GM23338 (cell line): Measurements from ENCODE around the gene PDYN. TPM values are rescaled to one million over a fixed set of nuclear protein-coding genes. Genes with fewer than 3 reads are reported as not detected.

ENCODE experiments used
- ATAC-seq: fragments of 200-7000 bp; cut with Tn5 transposase; 3 replicates; pipeline ENCODE4 v1.9.1; 2020
- DNase-seq: peaks from one replicate; pipeline ENCODE4 v3.0.0-alpha.2; 2015; ENCODE audit warnings: low spot score
- H2AFZ ChIP-seq: fragments of 200-600 bp; sonication (generic); 2 replicates; pipeline ENCODE4 v1.8.0; 2016; ENCODE audit warnings: antibody characterized with exemption, mild to moderate bottlenecking, moderate library complexity
- H3F3A ChIP-seq: fragments of 200-600 bp; sonication (generic); replicated peaks from 2 replicates; pipeline ENCODE4 v1.8.0; 2017; ENCODE audit warnings: antibody characterized with exemption, mixed run types, low read depth
- H3K27ac ChIP-seq: fragments of 200-600 bp; sonication (generic); 2 replicates; pipeline ENCODE4 v1.6.1; 2016; ENCODE audit warnings: low read depth
- H3K27me3 ChIP-seq: fragments of 200-600 bp; sonication (generic); 2 replicates; pipeline ENCODE4 v1.8.0; 2016; ENCODE audit warnings: mild to moderate bottlenecking, mixed run types, moderate library complexity; ENCODE audit not compliant: insufficient read depth
- H3K36me3 ChIP-seq: fragments of 200-600 bp; sonication (generic); 2 replicates; pipeline ENCODE4 v1.8.0; 2016; ENCODE audit warnings: mild to moderate bottlenecking; ENCODE audit not compliant: insufficient read depth
- H3K4me1 ChIP-seq: fragments of 200-600 bp; sonication (generic); 2 replicates; pipeline ENCODE4 v1.8.0; 2016; ENCODE audit warnings: mild to moderate bottlenecking, moderate library complexity; ENCODE audit not compliant: insufficient read depth
- H3K4me2 ChIP-seq: fragments of 200-600 bp; sonication (generic); 2 replicates; pipeline ENCODE4 v1.7.1; 2017; ENCODE audit warnings: mixed run types
- H3K4me3 ChIP-seq: fragments of 200-600 bp; sonication (generic); 2 replicates; pipeline ENCODE4 v1.6.1; 2016; ENCODE audit warnings: mixed run types
- H3K79me2 ChIP-seq: fragments of 200-600 bp; sonication (generic); replicated peaks from 2 replicates; pipeline ENCODE4 v1.8.0; 2017; ENCODE audit warnings: mild to moderate bottlenecking; ENCODE audit not compliant: insufficient read depth
- H3K9me2 ChIP-seq: fragments of 200-600 bp; sonication (generic); 2 replicates; pipeline ENCODE4 v1.8.0; 2017; ENCODE audit not compliant: insufficient read depth
- H4K20me1 ChIP-seq: fragments of 200-600 bp; sonication (generic); replicated peaks from 2 replicates; pipeline ENCODE4 v1.8.0; 2017; ENCODE audit warnings: mild to moderate bottlenecking; ENCODE audit not compliant: insufficient read depth
- H3K27ac Mint-ChIP-seq: 2 replicates; pipeline ENCODE4 v1.8.0; 2020; ENCODE audit warnings: inconsistent platforms, mild to moderate bottlenecking, moderate library complexity, mixed read lengths
- H3K27me3 Mint-ChIP-seq: 3 replicates; pipeline ENCODE4 v1.8.0; 2022; ENCODE audit warnings: low read depth, mild to moderate bottlenecking, moderate library complexity, mixed read lengths, inconsistent platforms; ENCODE audit not compliant: insufficient read depth, poor library complexity
- H3K36me3 Mint-ChIP-seq: 3 replicates; pipeline ENCODE4 v1.8.0; 2021; ENCODE audit warnings: low read depth, mild to moderate bottlenecking, inconsistent platforms, moderate library complexity, mixed read lengths
- H3K4me1 Mint-ChIP-seq: 3 replicates; pipeline ENCODE4 v1.8.0; 2020; ENCODE audit warnings: mild to moderate bottlenecking, inconsistent platforms, mixed read lengths
- H3K4me3 Mint-ChIP-seq: 3 replicates; pipeline ENCODE4 v1.8.0; 2021; ENCODE audit warnings: moderate library complexity, mild to moderate bottlenecking, inconsistent platforms, mixed read lengths
- H3K9me3 Mint-ChIP-seq: 3 replicates; pipeline ENCODE4 v1.8.0; 2020; ENCODE audit warnings: moderate library complexity, mild to moderate bottlenecking, inconsistent platforms, mixed read lengths
- CREB1 ChIP-seq: fragments of 250-450 bp; sonication (Bioruptor Pico); IDR thresholded peaks from 2 replicates; pipeline ENCODE4 v1.5.0; 2020; ENCODE audit warnings: low read depth, mild to moderate bottlenecking, moderate library complexity
- EZH2 ChIP-seq: fragments of 200-600 bp; sonication (generic); IDR thresholded peaks from one replicate; pipeline ENCODE4 v1.8.0; 2017; ENCODE audit warnings: antibody characterized with exemption, mild to moderate bottlenecking, low read depth; ENCODE audit not compliant: unreplicated experiment
- STAT1 ChIP-seq: IDR thresholded peaks from one replicate; pipeline ENCODE4 v1.6.1; 2016; ENCODE audit warnings: antibody characterized with exemption; ENCODE audit not compliant: unreplicated experiment
- ZNF114 ChIP-seq: fragments of 250-450 bp; sonication (Bioruptor Pico); IDR thresholded peaks from 2 replicates; pipeline ENCODE4 v1.5.0; 2020; ENCODE audit warnings: mild to moderate bottlenecking, moderate library complexity
- ZNF331 ChIP-seq: fragments of 250-450 bp; sonication (Bioruptor Pico); IDR thresholded peaks from 2 replicates; pipeline ENCODE4 v1.5.0; 2020; ENCODE audit warnings: low read depth, mild to moderate bottlenecking, moderate library complexity
- polyA plus RNA-seq: library from polyadenylated mRNA; unstranded; fragments of >200 nt; fragmentation: Nextera tagmentation; extraction: Ambion mirVana; gene quantifications from 2 replicates; pipeline ENCODE4 v1.2.1, GENCODE V29; 2016
- total RNA-seq: library from RNA; depleted of rRNA; stranded (reverse); fragments of >200 nt; shearing (Covaris generic); gene quantifications from 2 replicates; pipeline ENCODE4 v1.2.3, GENCODE V29; 2014; rRNA removed
- TF ChIP-seq, protein P1 (sequence below): fragments of 250-450 bp; sonication (Bioruptor Pico); IDR thresholded peaks from 2 replicates; pipeline ENCODE4 v1.5.0; 2020; ENCODE audit warnings: mild to moderate bottlenecking, moderate library complexity

PDYN gene
- total and polyA plus RNA-seq, 2 experiments from 2014 or later: 0.21 to 0.24 TPM

DNA sequence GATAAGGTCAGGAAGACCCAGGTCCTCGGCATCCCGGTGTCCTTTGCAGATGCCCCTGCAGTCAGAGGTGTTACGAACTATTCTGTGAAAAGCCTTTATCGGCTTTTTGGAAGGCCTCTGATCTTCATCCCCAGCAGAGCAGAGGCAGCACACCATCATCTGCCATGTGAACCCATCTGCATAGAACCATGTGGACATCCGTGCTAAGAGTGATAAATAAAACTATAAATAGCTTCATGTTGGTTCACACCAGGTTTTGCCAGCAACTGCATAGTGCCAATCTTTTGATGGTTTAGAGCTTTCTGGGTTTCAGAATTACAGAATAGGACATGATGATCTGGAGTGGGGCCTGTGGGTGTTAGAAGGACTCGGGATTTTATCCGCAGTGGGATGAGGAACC, 65.1 kb downstream of the PDYN start:
- no peak overlapping the region for H3K27ac Mint-ChIP-seq
- TF ChIP-seq CREB1: no peak
- no peak for TF ChIP-seq EZH2
- TF ChIP-seq ZNF114: no peak
- TF ChIP-seq ZNF331 (CRISPR knock-in tag): no peak
- no peak for TF ChIP-seq STAT1
- TF ChIP-seq, protein P1, sequence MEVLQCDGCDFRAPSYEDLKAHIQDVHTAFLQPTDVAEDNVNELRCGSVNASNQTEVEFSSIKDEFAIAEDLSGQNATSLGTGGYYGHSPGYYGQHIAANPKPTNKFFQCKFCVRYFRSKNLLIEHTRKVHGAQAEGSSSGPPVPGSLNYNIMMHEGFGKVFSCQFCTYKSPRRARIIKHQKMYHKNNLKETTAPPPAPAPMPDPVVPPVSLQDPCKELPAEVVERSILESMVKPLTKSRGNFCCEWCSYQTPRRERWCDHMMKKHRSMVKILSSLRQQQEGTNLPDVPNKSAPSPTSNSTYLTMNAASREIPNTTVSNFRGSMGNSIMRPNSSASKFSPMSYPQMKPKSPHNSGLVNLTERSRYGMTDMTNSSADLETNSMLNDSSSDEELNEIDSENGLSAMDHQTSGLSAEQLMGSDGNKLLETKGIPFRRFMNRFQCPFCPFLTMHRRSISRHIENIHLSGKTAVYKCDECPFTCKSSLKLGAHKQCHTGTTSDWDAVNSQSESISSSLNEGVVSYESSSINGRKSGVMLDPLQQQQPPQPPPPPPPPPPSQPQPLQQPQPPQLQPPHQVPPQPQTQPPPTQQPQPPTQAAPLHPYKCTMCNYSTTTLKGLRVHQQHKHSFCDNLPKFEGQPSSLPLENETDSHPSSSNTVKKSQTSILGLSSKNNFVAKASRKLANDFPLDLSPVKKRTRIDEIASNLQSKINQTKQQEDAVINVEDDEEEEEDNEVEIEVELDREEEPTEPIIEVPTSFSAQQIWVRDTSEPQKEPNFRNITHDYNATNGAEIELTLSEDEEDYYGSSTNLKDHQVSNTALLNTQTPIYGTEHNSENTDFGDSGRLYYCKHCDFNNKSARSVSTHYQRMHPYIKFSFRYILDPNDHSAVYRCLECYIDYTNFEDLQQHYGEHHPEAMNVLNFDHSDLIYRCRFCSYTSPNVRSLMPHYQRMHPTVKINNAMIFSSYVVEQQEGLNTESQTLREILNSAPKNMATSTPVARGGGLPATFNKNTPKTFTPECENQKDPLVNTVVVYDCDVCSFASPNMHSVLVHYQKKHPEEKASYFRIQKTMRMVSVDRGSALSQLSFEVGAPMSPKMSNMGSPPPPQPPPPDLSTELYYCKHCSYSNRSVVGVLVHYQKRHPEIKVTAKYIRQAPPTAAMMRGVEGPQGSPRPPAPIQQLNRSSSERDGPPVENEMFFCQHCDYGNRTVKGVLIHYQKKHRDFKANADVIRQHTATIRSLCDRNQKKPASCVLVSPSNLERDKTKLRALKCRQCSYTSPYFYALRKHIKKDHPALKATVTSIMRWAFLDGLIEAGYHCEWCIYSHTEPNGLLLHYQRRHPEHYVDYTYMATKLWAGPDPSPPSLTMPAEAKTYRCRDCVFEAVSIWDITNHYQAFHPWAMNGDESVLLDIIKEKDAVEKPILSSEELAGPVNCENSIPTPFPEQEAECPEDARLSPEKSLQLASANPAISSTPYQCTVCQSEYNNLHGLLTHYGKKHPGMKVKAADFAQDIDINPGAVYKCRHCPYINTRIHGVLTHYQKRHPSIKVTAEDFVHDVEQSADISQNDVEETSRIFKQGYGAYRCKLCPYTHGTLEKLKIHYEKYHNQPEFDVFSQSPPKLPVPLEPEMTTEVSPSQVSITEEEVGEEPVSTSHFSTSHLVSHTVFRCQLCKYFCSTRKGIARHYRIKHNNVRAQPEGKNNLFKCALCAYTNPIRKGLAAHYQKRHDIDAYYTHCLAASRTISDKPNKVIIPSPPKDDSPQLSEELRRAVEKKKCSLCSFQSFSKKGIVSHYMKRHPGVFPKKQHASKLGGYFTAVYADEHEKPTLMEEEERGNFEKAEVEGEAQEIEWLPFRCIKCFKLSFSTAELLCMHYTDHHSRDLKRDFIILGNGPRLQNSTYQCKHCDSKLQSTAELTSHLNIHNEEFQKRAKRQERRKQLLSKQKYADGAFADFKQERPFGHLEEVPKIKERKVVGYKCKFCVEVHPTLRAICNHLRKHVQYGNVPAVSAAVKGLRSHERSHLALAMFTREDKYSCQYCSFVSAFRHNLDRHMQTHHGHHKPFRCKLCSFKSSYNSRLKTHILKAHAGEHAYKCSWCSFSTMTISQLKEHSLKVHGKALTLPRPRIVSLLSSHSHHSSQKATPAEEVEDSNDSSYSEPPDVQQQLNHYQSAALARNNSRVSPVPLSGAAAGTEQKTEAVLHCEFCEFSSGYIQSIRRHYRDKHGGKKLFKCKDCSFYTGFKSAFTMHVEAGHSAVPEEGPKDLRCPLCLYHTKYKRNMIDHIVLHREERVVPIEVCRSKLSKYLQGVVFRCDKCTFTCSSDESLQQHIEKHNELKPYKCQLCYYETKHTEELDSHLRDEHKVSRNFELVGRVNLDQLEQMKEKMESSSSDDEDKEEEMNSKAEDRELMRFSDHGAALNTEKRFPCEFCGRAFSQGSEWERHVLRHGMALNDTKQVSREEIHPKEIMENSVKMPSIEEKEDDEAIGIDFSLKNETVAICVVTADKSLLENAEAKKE (CRISPR knock-in tag): no peak
- H4K20me1 ChIP-seq: no peaks in the 10 kb centered on the region
- ATAC-seq (no peak), DNase-seq (no peak)
- peaks cover 15% of the 10 kb centered on the region for H3K4me1 ChIP-seq
- H3K36me3 ChIP-seq: no peaks in the 10 kb centered on the region
- peaks cover 19% of the 10 kb centered on the region for H3K4me1 Mint-ChIP-seq
- no peak overlapping the region for H3K4me3 Mint-ChIP-seq
- H3K27me3 ChIP-seq: no peaks in the 10 kb centered on the region
- H3K4me2 ChIP-seq: no peak overlapping the region
- H2AFZ ChIP-seq: no peak overlapping the region
- no peaks in the 10 kb centered on the region for H3K36me3 Mint-ChIP-seq
- H3K4me3 ChIP-seq: no peak overlapping the region
- no peaks in the 10 kb centered on the region for H3K79me2 ChIP-seq
- no peak overlapping the region for H3K27ac ChIP-seq
- no peaks in the 10 kb centered on the region for H3K9me2 ChIP-seq
- H3K27me3 Mint-ChIP-seq: peaks cover 8% of the 10 kb centered on the region
- H3K9me3 Mint-ChIP-seq: no peaks in the 10 kb centered on the region
- no peaks in the 10 kb centered on the region for H3F3A ChIP-seq

Other genes with a start within 250 kb of the PDYN start
- 2.9 and 4.2 TPM in 2 replicates for gene SIRPA, start 98.7 kb downstream of the PDYN start, total RNA-seq
- gene SIRPA, start 98.7 kb downstream of the PDYN start, polyA plus RNA-seq: 1.2 and 1.5 TPM in 2 replicates
- 51.4 and 59.7 TPM in 2 replicates for gene STK35, start 107.8 kb upstream of the PDYN start, total RNA-seq
- gene STK35, start 107.8 kb upstream of the PDYN start, polyA plus RNA-seq: 14.2 and 15.9 TPM in 2 replicates